B cell (primary cell): ENCODE data around the gene CFAP61. TPM values are rescaled to one million over a fixed set of nuclear protein-coding genes. Genes with fewer than 3 reads are reported as not detected.

Experiments
- ATAC-seq: fragments of 200-7000 bp; cut with Tn5 transposase; one replicate; pipeline ENCODE4 v1.10.0; 2021; ENCODE audit warnings: low read depth, mild to moderate bottlenecking, moderate number of reproducible peaks, moderate library complexity
- CTCF ChIA-PET: fragments of 350-600 bp; sonication (Branson Sonifier 250); formaldehyde crosslinking; loops from one replicate; lab custom pipeline; 2021; ENCODE audit warnings: antibody characterized with exemption, inconsistent platforms; lab: Charles Lee
- POLR2A ChIA-PET: fragments of 350-600 bp; sonication (Branson Sonifier 250); formaldehyde crosslinking; loops from one replicate; lab custom pipeline; 2021; ENCODE audit warnings: antibody characterized with exemption; lab: Charles Lee
- DNase-seq: peaks from one replicate; pipeline ENCODE4 v3.0.0; 2013
- H2AFZ ChIP-seq: 2 replicates; pipeline ENCODE4 v1.6.1; 2012; ENCODE audit warnings: mild to moderate bottlenecking, low read depth, low read length; ENCODE audit not compliant: insufficient read depth, poor library complexity, severe bottlenecking
- H3K27ac ChIP-seq, 2 donors: 1 replicate in 1 of 2; 2 replicates in 1 of 2; pipeline ENCODE4 v1.5.1; 2012 to 2013; ENCODE audit warnings: low read length in 2 of 2, mild to moderate bottlenecking in 2 of 2, moderate library complexity in 1 of 2
- H3K27me3 ChIP-seq, 4 experiments: fragments of 200-600 bp in 1 of 4; sonication (generic) in 1 of 4; replicated peaks in 1 of 4; 1 replicate in 2 of 4; 2 replicates in 2 of 4; pipeline versions ENCODE4 v1.6.1 to v1.7.0; 2013 to 2016; ENCODE audit warnings: low read length in 3 of 4, mild to moderate bottlenecking in 2 of 4, mixed read lengths in 1 of 4, moderate library complexity in 1 of 4; ENCODE audit not compliant: insufficient read depth in 4 of 4, control insufficient read depth in 3 of 4; ENCODE audit errors: control extremely low read depth in 1 of 4
- H3K36me3 ChIP-seq, 2 experiments: replicated peaks in 1 of 2; 1 replicate in 1 of 2; 2 replicates in 1 of 2; pipeline versions ENCODE4 v1.6.1 to v1.7.1; 2013; ENCODE audit warnings: low read length in 1 of 2; ENCODE audit not compliant: insufficient read depth in 2 of 2, control insufficient read depth in 1 of 2; ENCODE audit errors: control extremely low read depth in 1 of 2, extremely low read depth in 1 of 2
- H3K4me1 ChIP-seq, 2 donors: fragments of 200-600 bp in 1 of 2; sonication (generic) in 1 of 2; 1 replicate in 1 of 2; 2 replicates in 1 of 2; pipeline versions ENCODE4 v1.5.1 to v1.6.1; 2013 to 2017; ENCODE audit warnings: low read length in 2 of 2; ENCODE audit not compliant: control insufficient read depth in 2 of 2, insufficient read depth in 2 of 2
- H3K4me2 ChIP-seq: replicated peaks from 2 replicates; pipeline ENCODE3; 2012; ENCODE audit warnings: mild to moderate bottlenecking, low read depth, low read length; ENCODE audit not compliant: poor library complexity, severe bottlenecking
- H3K4me3 ChIP-seq, 5 experiments: fragments of 200-600 bp in 1 of 5; sonication (generic) in 1 of 5; 1 replicate in 3 of 5; 2 replicates in 2 of 5; pipeline versions ENCODE4 v1.5.1 to v1.7.0; 2011 to 2016; ENCODE audit warnings: low read length in 4 of 5, mild to moderate bottlenecking in 4 of 5, low read depth in 2 of 5, control low read depth in 1 of 5, moderate library complexity in 1 of 5; ENCODE audit not compliant: insufficient read depth in 1 of 5; ENCODE audit errors: control extremely low read depth in 1 of 5, extremely low read depth in 1 of 5
- H3K79me2 ChIP-seq: fragments of 200-600 bp; sonication (generic); one replicate; pipeline ENCODE4 v1.6.0; 2016; ENCODE audit warnings: low read length; ENCODE audit not compliant: control insufficient read depth, insufficient read depth
- H3K9ac ChIP-seq: fragments of 200-600 bp; sonication (generic); 2 replicates; pipeline ENCODE4 v1.6.1; 2017; ENCODE audit warnings: mild to moderate bottlenecking, low read length, moderate library complexity
- H3K9me3 ChIP-seq, 3 donors: one replicate each; pipeline versions ENCODE4 v1.6.1 to v1.7.1; 2013; ENCODE audit warnings: low read length in 2 of 3; ENCODE audit not compliant: control insufficient read depth in 2 of 3, insufficient read depth in 1 of 3; ENCODE audit errors: control extremely low read depth in 1 of 3
- H4K20me1 ChIP-seq: 2 replicates; pipeline ENCODE4 v1.6.0; 2012; ENCODE audit warnings: mild to moderate bottlenecking, low read length; ENCODE audit not compliant: insufficient read depth, control insufficient read depth, poor library complexity, severe bottlenecking
- H3K27ac Mint-ChIP-seq: one replicate; pipeline ENCODE4 v1.8.0; 2021; ENCODE audit warnings: mixed read lengths
- H3K27me3 Mint-ChIP-seq: one replicate; pipeline ENCODE4 v1.8.0; 2021; ENCODE audit warnings: mixed read lengths
- H3K4me1 Mint-ChIP-seq: one replicate; pipeline ENCODE4 v1.8.0; 2021; ENCODE audit warnings: mixed read lengths
- H3K4me3 Mint-ChIP-seq: one replicate; pipeline ENCODE4 v1.8.0; 2021; ENCODE audit warnings: mixed read lengths
- H3K9me3 Mint-ChIP-seq: one replicate; pipeline ENCODE4 v1.8.0; 2022; ENCODE audit warnings: mixed read lengths; ENCODE audit not compliant: insufficient read depth
- EZH2 ChIP-seq: IDR thresholded peaks from 2 replicates; pipeline ENCODE4 v1.6.1; 2012; ENCODE audit warnings: borderline replicate concordance, low read depth, mild to moderate bottlenecking, moderate library complexity, low read length; ENCODE audit not compliant: insufficient read depth, poor library complexity, severe bottlenecking
- WGBS: methylation state at CpG from one replicate; pipeline ENCODE4 v1.1.5; 2013; ENCODE audit warnings: missing lambda C conversion rate; ENCODE audit not compliant: insufficient coverage; 5-methylcytosine and 5-hydroxymethylcytosine counted together
- intact Hi-C: fragments of 100-400 bp; cut with micrococcal nuclease; formaldehyde crosslinking; loops from one replicate; pipeline ENCODE4 v1.10.0; 2022
- polyA plus RNA-seq: library from polyadenylated mRNA; depleted of rRNA; stranded (reverse); fragments of >200 nt; gene quantifications from 2 replicates; pipeline ENCODE4 v1.2.3, GENCODE V29; 2012
- total RNA-seq, 2 donors: library from RNA; stranded (reverse); fragments of 120-200 nt in 1 of 2; gene quantifications; 1 replicate in 1 of 2; 2 replicates in 1 of 2; pipeline versions ENCODE4 v1.2.3 to v1.2.4, GENCODE V29; 2013 to 2022
- TF ChIP-seq, protein P1 (sequence below): fragments of 200-600 bp; IDR thresholded peaks from one replicate; pipeline ENCODE4 v1.8.0; 2022; ENCODE audit warnings: antibody characterized with exemption, mild to moderate bottlenecking

The CFAP61 gene
- total and polyA plus RNA-seq, 2 donors (not counting 1 experiment from before 2014, with no cell fraction given): not detected

DNA sequence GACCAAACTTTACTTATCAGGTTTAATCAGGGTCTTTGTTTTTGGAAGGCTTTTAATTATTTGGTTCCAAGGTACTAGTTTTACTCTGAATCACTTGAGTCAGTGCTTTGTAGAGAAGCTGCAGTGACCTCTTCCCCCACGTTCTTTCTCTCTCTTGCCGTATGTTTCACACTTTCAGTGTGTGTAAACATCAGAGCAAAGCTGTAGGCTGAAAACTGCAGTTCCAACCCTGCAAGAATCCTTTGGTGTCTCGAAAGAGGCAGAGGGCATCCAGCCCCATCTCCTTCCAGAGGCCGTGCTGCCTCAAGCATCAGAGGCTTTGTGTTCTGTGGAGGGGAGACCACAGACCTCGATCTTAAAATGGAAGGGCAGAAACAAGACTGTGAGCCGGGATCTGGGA lies 42.1 kb downstream of the CFAP61 start:
- DNase-seq (no peak), ATAC-seq (no peak)
- Histone ChIP-seq H3K4me1 (no peaks in the 10 kb centered on the region), H3K9me3 (no peaks in the 10 kb centered on the region), H2AFZ (no peak overlapping the region), H4K20me1 (no peaks in the 10 kb centered on the region), H3K4me2 (no peak overlapping the region), H3K27ac (no peak overlapping the region), H3K79me2 (no peaks in the 10 kb centered on the region), H3K36me3 (no peaks in the 10 kb centered on the region), H3K9ac (no peak overlapping the region), H3K4me3 (no peak overlapping the region), H3K27me3 (peaks cover 0 to 4% (median 0%) of the 10 kb centered on the region in 4 experiments)
- H3K9me3 Mint-ChIP-seq: no peaks in the 10 kb centered on the region
- TF ChIP-seq, protein P1, sequence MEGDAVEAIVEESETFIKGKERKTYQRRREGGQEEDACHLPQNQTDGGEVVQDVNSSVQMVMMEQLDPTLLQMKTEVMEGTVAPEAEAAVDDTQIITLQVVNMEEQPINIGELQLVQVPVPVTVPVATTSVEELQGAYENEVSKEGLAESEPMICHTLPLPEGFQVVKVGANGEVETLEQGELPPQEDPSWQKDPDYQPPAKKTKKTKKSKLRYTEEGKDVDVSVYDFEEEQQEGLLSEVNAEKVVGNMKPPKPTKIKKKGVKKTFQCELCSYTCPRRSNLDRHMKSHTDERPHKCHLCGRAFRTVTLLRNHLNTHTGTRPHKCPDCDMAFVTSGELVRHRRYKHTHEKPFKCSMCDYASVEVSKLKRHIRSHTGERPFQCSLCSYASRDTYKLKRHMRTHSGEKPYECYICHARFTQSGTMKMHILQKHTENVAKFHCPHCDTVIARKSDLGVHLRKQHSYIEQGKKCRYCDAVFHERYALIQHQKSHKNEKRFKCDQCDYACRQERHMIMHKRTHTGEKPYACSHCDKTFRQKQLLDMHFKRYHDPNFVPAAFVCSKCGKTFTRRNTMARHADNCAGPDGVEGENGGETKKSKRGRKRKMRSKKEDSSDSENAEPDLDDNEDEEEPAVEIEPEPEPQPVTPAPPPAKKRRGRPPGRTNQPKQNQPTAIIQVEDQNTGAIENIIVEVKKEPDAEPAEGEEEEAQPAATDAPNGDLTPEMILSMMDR: no peak
- no peak for TF ChIP-seq EZH2
- WGBS: 66% methylated on average over 6 of the region's 6 CpGs
- H3K27ac Mint-ChIP-seq: no peak overlapping the region
- intact Hi-C loops: no loop called here
- H3K27me3 Mint-ChIP-seq: peaks cover 21% of the 10 kb centered on the region
- H3K4me3 Mint-ChIP-seq: no peak overlapping the region
- POLR2A ChIA-PET: no interaction called here
- CTCF ChIA-PET: no interaction called here
- no peaks in the 10 kb centered on the region for H3K4me1 Mint-ChIP-seq

DNA sequence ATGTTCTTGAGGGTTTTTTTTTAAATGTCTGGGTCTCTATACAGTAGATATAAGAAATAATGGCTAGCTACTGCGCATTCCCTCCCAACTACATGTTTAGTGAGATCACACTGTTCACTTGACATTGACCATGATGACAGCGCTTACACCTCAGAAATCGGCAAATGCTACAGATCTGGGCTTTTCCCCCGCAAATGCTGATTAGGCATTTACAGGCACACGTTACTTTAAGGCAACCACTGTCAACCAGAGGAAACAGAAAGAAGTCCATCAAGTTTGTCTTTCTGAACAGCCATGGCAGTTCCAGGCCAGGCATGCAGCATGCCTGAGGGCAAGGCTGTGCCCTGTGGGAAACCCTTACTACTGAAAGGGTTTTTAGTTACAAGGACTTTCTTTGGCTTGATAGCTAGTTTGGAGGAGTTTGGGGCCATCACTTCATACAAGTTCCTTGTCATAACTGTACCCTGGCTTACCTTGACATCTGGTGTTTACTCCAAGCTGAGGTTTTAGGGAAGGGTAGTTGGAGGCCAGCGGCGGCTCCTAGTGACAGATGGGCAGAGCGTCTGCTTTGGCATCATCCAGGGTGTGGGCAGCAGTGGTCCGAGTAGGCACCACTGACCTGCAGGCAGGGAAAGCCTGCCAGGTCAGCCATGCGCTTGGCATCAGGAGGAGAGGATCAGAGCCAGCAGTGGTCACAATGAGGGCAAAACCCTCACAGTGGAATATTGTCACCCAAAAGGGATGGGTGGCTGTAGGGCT lies 43.0 kb downstream of the CFAP61 start:
- ChIA-PET POLR2A (no interaction called here), CTCF (no interaction called here)
- no peak overlapping the region for H3K9ac ChIP-seq
- H3K4me1 ChIP-seq: no peaks in the 10 kb centered on the region
- ATAC-seq (no peak), DNase-seq (no peak)
- no peak overlapping the region for H3K27ac ChIP-seq
- H4K20me1 ChIP-seq: no peaks in the 10 kb centered on the region
- no peaks in the 10 kb centered on the region for H3K4me1 Mint-ChIP-seq
- H3K79me2 ChIP-seq: no peaks in the 10 kb centered on the region
- H3K4me3 Mint-ChIP-seq: no peak overlapping the region
- no peak for TF ChIP-seq EZH2
- TF ChIP-seq, protein P1: no peak
- no peaks in the 10 kb centered on the region for H3K36me3 ChIP-seq
- peaks cover 24% of the 10 kb centered on the region for H3K27me3 Mint-ChIP-seq
- H3K27ac Mint-ChIP-seq: no peak overlapping the region
- H3K4me2 ChIP-seq: no peak overlapping the region
- no peaks in the 10 kb centered on the region for H3K9me3 ChIP-seq
- WGBS: 95% methylated on average over 9 of the region's 10 CpGs
- H2AFZ ChIP-seq: no peak overlapping the region
- peaks cover 0 to 4% (median 0%) of the 10 kb centered on the region in 4 experiments for H3K27me3 ChIP-seq
- H3K4me3 ChIP-seq: no peak overlapping the region
- intact Hi-C loops: no loop called here
- no peaks in the 10 kb centered on the region for H3K9me3 Mint-ChIP-seq
